SH-SY5Y (cell line): ENCODE results near the gene BANF2.

ENCODE experiments used
- GATA2 ChIP-seq: IDR thresholded peaks from 2 replicates; pipeline ENCODE4 v1.6.1; 2011; ENCODE audit warnings: mild to moderate bottlenecking, low read depth, low read length
- GATA3 ChIP-seq: IDR thresholded peaks from 2 replicates; pipeline ENCODE4 v1.6.1; 2011; ENCODE audit warnings: low read depth, mild to moderate bottlenecking, low read length, moderate library complexity

The BANF2 gene

GRCh38 chr20:17660667-17661066, 39.1 kb upstream of the BANF2 start:
- TF ChIP-seq GATA2 (no peak), GATA3 (no peak)

- no peak for TF ChIP-seq GATA2
- TF ChIP-seq GATA3: no peak
Measured at GRCh38 chr20:17661121-17661744, 38.5 kb upstream of the BANF2 start.

GRCh38 chr20:17662333-17663039, 37.3 kb upstream of the BANF2 start:
- TF ChIP-seq GATA3: no peak

GRCh38 chr20:17663040-17663399, 36.7 kb upstream of the BANF2 start:
- no peak for TF ChIP-seq GATA2
- TF ChIP-seq GATA3: no peak

- TF ChIP-seq GATA3 (no peak), GATA2 (no peak)
Measured at GRCh38 chr20:17663486-17663885, 36.3 kb upstream of the BANF2 start.

- TF ChIP-seq GATA3: no peak
- no peak for TF ChIP-seq GATA2
Measured at GRCh38 chr20:17664025-17664633, 35.6 kb upstream of the BANF2 start.

GRCh38 chr20:17665756-17666155, 34.0 kb upstream of the BANF2 start:
- TF ChIP-seq GATA2 (no peak), GATA3 (no peak)

GRCh38 chr20:17666481-17666880, 33.3 kb upstream of the BANF2 start:
- no peak for TF ChIP-seq GATA2
- TF ChIP-seq GATA3: no peak

- no peak for TF ChIP-seq GATA2
- TF ChIP-seq GATA3: no peak
Measured at GRCh38 chr20:17667445-17667844, 32.3 kb upstream of the BANF2 start.

- TF ChIP-seq GATA3 (no peak), GATA2 (no peak)
Measured at GRCh38 chr20:17668432-17668831, 31.3 kb upstream of the BANF2 start.

GRCh38 chr20:17669306-17669931, 30.3 kb upstream of the BANF2 start:
- TF ChIP-seq GATA3: no peak
- no peak for TF ChIP-seq GATA2

- TF ChIP-seq GATA2: no peak
- TF ChIP-seq GATA3: no peak
Measured at GRCh38 chr20:17671011-17671410, 28.8 kb upstream of the BANF2 start.

GRCh38 chr20:17671565-17671964, 28.2 kb upstream of the BANF2 start:
- TF ChIP-seq GATA2 (no peak), GATA3 (no peak)

- TF ChIP-seq GATA3 (no peak), GATA2 (no peak)
Measured at GRCh38 chr20:17673084-17673483, 26.7 kb upstream of the BANF2 start.

GRCh38 chr20:17674722-17675518, 24.8 kb upstream of the BANF2 start:
- TF ChIP-seq GATA3 (no peak), GATA2 (no peak)
